GM21717 (cell line): Measurements from ENCODE around the gene TRAF2.
A peak's percentile ranks its signal among the peaks of the same experiment; 100 is the strongest.

Source experiments
- ATAC-seq: cut with Tn5 transposase; IDR thresholded peaks from one replicate; pipeline ENCODE4 v1.9.1; 2021; ENCODE audit warnings: mild to moderate bottlenecking, moderate library complexity; ENCODE audit not compliant: unreplicated experiment

The TRAF2 gene

DNA sequence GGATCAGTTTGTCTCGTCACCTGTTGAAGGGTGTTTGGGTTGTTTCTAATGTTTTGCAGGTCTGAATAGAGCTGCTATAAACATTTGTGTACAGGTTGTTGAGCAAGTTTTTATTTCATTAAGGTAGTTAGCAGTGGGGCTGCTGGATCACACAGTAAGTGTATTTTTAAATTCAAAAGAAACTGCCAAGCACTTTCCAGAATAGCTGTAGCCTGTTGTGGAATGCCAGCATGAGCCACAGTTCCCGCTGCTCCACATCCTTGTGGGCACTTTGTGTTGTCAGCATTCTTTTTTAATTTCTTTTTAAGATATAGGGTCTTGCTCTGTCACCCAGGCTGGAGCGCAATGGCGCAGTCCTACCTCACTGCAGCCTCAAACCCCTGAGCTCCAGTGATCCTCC lies 43.7 kb downstream of the TRAF2 start:
- no peak for ATAC-seq

GRCh38 chr9:136931611-136932130 lies 45.4 kb downstream of the TRAF2 start:
- no peak for ATAC-seq

DNA sequence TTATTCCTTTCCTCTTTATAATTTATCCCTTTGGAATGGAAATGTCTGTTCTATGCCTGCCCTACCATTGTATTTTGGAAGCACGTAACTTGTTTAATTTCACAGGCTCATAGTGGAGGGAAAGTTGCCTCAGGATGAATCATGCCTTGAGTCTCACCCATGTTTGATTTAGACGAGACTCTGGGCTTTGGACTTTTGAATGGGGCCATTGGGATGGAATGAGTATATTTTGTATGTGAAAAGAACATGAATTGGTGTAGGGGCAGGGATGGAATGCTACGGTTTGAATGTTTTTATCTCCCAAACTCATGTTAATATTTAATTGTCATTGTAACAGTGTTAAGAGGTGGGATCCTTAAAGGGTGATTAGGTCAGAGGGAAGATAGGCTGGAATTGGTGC lies 48.0 kb downstream of the TRAF2 start:
- no peak for ATAC-seq

DNA sequence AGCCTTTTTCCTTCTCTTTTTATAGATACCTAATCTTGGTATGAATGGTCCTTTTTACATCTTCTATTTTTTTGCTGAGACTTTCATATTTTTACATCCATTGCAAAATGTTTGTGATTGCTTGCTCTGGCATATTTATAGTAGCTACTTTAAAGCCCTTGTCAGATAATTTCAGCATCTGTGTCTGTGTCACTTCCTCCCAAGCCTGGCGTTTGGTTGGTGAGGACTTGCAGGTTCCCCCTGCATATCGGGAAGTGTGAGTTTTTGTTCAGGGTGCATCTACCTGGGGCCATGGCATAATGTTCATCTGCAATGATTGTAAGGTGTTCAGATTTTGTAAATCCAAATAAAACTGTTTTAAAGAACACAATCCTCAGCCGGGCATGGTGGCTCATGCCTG lies 49.3 kb downstream of the TRAF2 start:
- ATAC-seq: no peak

GRCh38 chr9:136936645-136937170 lies 50.4 kb downstream of the TRAF2 start:
- ATAC-seq: no peak

DNA sequence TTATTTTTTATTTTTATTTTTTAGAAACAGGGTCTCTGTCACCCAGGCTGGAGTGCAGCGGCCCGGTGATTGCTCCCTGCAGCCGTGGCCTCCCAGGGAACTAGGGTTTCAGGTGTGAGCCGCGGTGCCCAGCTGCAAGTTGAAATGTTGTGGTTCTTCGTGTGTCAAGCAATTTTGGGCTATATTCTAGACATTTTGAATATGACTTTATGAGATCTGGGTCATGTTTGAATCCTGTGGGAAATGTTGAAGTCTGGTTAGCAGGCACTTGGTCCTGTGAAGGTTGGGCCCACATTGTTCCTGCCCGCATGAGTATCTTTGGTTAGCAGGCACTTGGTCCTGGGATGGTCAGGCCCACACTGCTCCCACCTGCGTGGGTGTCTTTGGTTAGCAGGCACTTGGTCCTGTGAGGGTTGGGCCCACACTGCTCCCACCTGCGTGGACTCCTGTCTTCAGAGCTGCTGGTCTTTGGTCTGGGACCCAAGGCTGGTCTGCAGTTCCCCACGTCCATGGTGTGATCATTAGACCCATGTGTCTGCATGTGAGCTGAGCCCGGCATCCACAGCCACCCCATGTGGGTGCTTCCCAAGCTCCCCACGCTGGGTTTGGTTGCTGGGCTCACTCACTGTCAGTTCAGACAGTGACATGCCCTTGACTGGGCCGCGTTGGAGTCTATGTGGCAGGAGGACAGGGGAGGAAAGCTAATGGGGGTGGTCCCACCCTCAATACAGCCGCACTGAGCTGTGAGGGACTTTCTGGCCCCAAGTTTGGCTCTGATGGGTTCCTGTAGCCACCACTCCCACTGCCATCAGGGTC lies 51.1 kb downstream of the TRAF2 start:
- no peak for ATAC-seq

DNA sequence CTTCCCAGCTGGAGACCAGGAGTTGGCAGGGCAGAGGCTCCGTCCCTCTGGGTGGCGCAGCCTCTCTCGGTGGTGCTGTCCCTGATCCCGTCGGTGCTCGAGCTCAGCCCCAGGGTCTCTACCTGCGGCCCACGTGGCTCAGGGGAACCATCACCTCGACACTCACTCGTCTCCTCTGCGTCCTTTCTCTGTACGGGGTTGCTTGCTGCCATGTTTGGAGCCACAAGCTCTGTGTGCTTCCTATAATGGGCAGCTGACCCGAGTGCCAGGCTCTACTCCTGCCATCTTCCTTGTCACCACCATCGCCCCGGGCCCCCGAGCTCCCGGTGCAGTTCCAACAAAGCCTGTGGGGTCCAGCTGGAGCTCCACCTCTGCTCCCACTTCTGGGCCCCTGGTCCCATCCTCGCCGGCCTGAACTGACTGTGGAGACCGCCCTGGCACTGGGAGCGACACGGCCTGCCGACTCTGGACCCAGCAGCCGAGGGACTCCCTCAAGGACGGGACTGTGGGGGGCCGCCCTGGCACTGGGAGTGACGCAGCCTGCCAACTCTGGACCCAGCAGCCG lies 53.2 kb downstream of the TRAF2 start:
- ATAC-seq: no peak

GRCh38 chr9:136939996-136940525 lies 53.7 kb downstream of the TRAF2 start:
- ATAC-seq: no peak

- no peak for ATAC-seq
Measured at GRCh38 chr9:136940526-136941230, 54.4 kb downstream of the TRAF2 start.

DNA sequence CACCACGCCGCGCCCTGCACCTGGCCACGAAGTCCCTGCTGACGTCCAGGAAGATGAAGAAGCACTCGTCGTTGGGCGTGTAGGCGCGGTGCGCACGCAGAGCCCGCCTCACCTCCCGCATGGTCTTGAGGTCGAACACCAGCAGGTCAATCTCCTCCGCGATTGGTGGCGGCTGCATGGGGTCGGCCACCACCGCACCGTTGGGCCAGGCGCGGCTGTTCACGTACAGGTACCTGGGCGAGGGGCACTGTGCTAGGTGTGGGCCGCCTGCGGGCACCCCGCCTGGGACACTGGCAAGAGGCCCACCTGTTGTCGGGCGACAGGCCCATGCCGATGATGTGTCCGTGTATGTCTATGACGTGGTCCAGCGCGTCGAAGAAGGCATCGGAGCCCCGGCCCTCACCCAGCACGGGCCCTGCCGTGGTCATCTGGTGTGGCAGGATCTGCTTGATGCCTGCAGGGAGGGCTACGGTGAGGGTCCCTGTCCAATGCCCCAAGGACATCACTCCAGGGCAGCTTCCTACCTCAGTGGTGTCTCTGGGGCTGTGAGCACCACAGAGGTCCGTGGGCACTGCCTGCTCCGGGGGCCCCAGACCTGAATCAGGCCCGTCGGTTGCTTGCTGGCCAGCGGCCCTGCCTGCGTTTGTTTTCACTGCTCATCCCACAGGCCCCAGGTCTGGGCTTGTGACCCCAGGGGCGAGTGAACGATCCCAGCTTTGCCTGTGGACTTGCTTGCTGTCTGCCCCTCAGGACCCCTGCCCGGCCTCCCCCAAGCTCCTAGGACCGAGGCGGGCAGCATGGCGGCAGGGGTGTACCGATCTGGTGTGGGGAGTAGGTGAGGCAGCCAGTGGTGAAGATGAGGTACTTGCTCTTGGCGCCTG lies 55.2 kb downstream of the TRAF2 start:
- no peak for ATAC-seq

- no peak for ATAC-seq
Measured at GRCh38 chr9:136942112-136942880, 56.0 kb downstream of the TRAF2 start.

DNA sequence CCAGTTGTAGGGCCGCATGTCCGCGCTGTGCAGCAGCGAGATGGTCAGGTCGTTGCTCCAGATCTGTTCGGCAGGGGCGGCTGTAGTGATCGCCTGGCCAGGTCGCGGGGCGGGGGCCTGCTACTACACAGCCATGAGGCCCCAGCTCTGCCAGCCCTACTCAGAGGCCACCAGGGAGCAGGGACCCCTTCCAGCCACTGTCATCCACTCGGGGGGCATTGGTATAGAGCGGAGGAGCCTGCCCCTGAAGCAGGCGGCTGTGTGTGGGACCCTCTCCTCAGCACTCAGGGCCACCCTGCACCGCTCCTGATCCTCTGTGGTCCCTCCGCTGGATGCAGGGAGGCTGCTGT lies 56.5 kb downstream of the TRAF2 start:
- ATAC-seq: no peak

GRCh38 chr9:136943291-136944211 lies 57.2 kb downstream of the TRAF2 start:
- no peak for ATAC-seq

GRCh38 chr9:136944212-136944518 lies 57.8 kb downstream of the TRAF2 start:
- ATAC-seq: peak; percentile 17

DNA sequence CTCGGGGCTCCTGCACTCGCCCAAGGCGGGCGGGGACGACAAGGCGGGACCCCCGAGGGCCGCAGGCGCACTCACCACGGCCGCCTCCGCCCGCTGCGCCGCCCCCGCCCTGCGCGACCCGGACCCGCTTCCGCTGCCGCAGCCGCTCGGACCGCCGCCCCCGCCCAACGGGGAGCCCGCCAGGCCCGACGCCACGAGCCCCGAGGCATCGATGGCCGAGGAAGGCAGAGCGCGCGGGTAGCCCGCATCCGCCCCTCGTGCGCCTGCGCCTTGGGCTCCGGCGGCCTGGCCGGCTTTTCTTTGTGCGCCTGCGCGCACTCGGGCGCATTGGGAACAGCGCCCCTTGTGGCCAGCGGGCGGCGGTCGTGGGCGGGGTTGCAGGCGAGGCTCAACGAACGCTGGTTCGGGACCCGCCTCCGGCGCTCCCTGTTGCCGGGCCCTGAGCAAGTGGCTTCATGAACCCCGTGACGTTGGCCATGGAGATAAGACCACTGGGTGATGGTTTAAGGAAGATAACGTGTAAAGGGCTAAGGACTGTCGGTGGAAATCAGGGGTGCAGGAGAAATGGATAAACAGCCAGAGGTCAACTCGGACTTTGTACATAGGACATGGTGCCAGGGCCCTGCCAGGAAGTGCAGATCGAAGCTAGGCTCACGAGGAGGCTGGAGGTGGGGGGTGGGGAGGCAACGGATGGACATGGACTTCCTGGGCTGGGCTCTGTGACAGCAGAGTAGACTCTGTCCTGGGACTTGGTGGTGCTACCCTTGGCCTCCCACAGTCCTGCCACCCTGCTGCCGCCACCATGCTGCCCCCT lies 58.4 kb downstream of the TRAF2 start, which contains the start of the genes C8G and FBXW5:
Gene C8G, plus strand, starts transcription at position 725 of the 814 bp plus-strand sequence. Its CDS starts 78 bp downstream, at position 803.
Gene FBXW5, minus strand, starts transcription at position 220 of the 814 bp plus-strand sequence. CDS start 655 bp downstream, outside the sequence.
- ATAC-seq: peak; percentile 48

- ATAC-seq: no peak
Measured at GRCh38 chr9:136945333-136946227, 59.3 kb downstream of the TRAF2 start.
